Measurements from ENCODE around the gene WDR49. TPM values are rescaled to one million over a fixed set of nuclear protein-coding genes. Genes with fewer than 3 reads are reported as not detected.

WDR49 gene
- total RNA-seq, 1 donor from 2014 or later = 2.2 TPM

- H3K36me3 ChIP-seq = no peaks in the 10 kb centered on the region
- intact Hi-C loops (cut with DNase I) = no loop called here
- H3K4me1 ChIP-seq = no peaks in the 10 kb centered on the region
- DNase-seq (ENCODE audit: extremely low spot score in 2 of 2) = no peak
- no peaks in the 10 kb centered on the region for H3K27me3 ChIP-seq
- H3K27ac ChIP-seq = no peak overlapping the region
- H3K9me3 ChIP-seq = no peaks in the 10 kb centered on the region
- TF ChIP-seq CTCF (IDR thresholded peaks at IDR 0.05) (no peak), POLR2AphosphoS5 (IDR thresholded peaks at IDR 0.05; ENCODE audit: insufficient read depth in 1 of 2, low read depth in 1 of 2) (no peak), POLR2A (IDR thresholded peaks at IDR 0.05) (no peak)
- no peak overlapping the region for H3K4me3 ChIP-seq
Measured at GRCh38 chr3:167466966-167467365, 186.8 kb downstream of the WDR49 start.

- H3K4me3 ChIP-seq = no peak overlapping the region
- H3K4me1 ChIP-seq = no peaks in the 10 kb centered on the region
- intact Hi-C loops (cut with DNase I) = no loop called here
- DNase-seq (ENCODE audit: extremely low spot score in 2 of 2) = no peak
- no peaks in the 10 kb centered on the region for H3K36me3 ChIP-seq
- H3K9me3 ChIP-seq = no peaks in the 10 kb centered on the region
- no peak overlapping the region for H3K27ac ChIP-seq
- TF ChIP-seq POLR2A (IDR thresholded peaks at IDR 0.05) = no peak
- H3K27me3 ChIP-seq = no peaks in the 10 kb centered on the region
Measured at GRCh38 chr3:167456157-167456799, 197.5 kb downstream of the WDR49 start.

- Histone ChIP-seq H3K4me3 (no peak overlapping the region), H3K4me1 (no peaks in the 10 kb centered on the region), H3K36me3 (no peaks in the 10 kb centered on the region), H3K9me3 (no peaks in the 10 kb centered on the region), H3K27me3 (no peaks in the 10 kb centered on the region), H3K27ac (no peak overlapping the region)
- intact Hi-C loops (cut with DNase I) = no loop called here
- DNase-seq (ENCODE audit: extremely low spot score in 2 of 2) = no peak
- no peak for TF ChIP-seq POLR2AphosphoS5 (IDR thresholded peaks at IDR 0.05; ENCODE audit: insufficient read depth in 1 of 2, low read depth in 1 of 2)
- no peak for TF ChIP-seq CTCF (IDR thresholded peaks at IDR 0.05)
- no peak for TF ChIP-seq POLR2A (IDR thresholded peaks at IDR 0.05)
Measured at GRCh38 chr3:167453815-167454214, 199.9 kb downstream of the WDR49 start.

- Histone ChIP-seq H3K27me3 (no peaks in the 10 kb centered on the region), H3K4me1 (no peaks in the 10 kb centered on the region), H3K4me3 (no peak overlapping the region), H3K9me3 (no peaks in the 10 kb centered on the region), H3K36me3 (no peaks in the 10 kb centered on the region), H3K27ac (no peak overlapping the region)
- intact Hi-C loops (cut with DNase I) = no loop called here
- no peak for TF ChIP-seq POLR2A (IDR thresholded peaks at IDR 0.05)
- no peak for TF ChIP-seq CTCF (IDR thresholded peaks at IDR 0.05)
- no peak for TF ChIP-seq POLR2AphosphoS5 (IDR thresholded peaks at IDR 0.05; ENCODE audit: insufficient read depth in 1 of 2, low read depth in 1 of 2)
- no peak for DNase-seq (ENCODE audit: extremely low spot score in 2 of 2)
Measured at GRCh38 chr3:167451282-167451681, 202.5 kb downstream of the WDR49 start.

- Histone ChIP-seq H3K4me3 (no peak overlapping the region), H3K4me1 (no peaks in the 10 kb centered on the region), H3K9me3 (no peaks in the 10 kb centered on the region), H3K27me3 (no peaks in the 10 kb centered on the region), H3K36me3 (no peaks in the 10 kb centered on the region), H3K27ac (no peak overlapping the region)
- DNase-seq (ENCODE audit: extremely low spot score in 2 of 2) = no peak
- intact Hi-C loops (cut with DNase I) = no loop called here
- TF ChIP-seq CTCF (IDR thresholded peaks at IDR 0.05) = no peak
- TF ChIP-seq POLR2AphosphoS5 (IDR thresholded peaks at IDR 0.05; ENCODE audit: insufficient read depth in 1 of 2, low read depth in 1 of 2) = no peak
- TF ChIP-seq POLR2A (IDR thresholded peaks at IDR 0.05) = no peak
Measured at GRCh38 chr3:167450675-167451074, 203.1 kb downstream of the WDR49 start.

Data from vagina (tissue), 2 donors.